H1 (cell line): Measurements from ENCODE around the gene NKAIN2. TPM values are rescaled to one million over a fixed set of nuclear protein-coding genes. Genes with fewer than 3 reads are reported as not detected.

Source experiments
- CTCF ChIA-PET: fragments of 300-600 bp; sonication (Branson Sonifier 250); formaldehyde crosslinking; loops from one replicate; lab custom pipeline; 2021; ENCODE audit not compliant: partially characterized antibody; lab: Charles Lee
- POLR2A ChIA-PET: fragments of 300-600 bp; sonication (Branson Sonifier 250); formaldehyde crosslinking; loops from one replicate; lab custom pipeline; 2021; ENCODE audit warnings: inconsistent platforms; ENCODE audit not compliant: partially characterized antibody; lab: Charles Lee
- DNase-seq, 2 experiments: peaks; one replicate each; pipeline versions ENCODE4 v3.0.0 to v3.0.0-alpha.2; 2010 to 2022; ENCODE audit warnings: low spot score in 2 of 2, low read depth in 1 of 2, mixed read lengths in 1 of 2
- FAIRE-seq: peaks from 2 replicates; lab custom pipeline; 2011; peaks lifted over from hg19 to GRCh38; lab: Jason Lieb, UNC
- H2AFZ ChIP-seq: 2 replicates; pipeline ENCODE4 v1.8.1; 2012; ENCODE audit warnings: low read length, inconsistent platforms
- H2AK5ac ChIP-seq: 2 replicates; pipeline ENCODE4 v1.6.1; 2013; ENCODE audit warnings: low read depth, low read length
- H2BK120ac ChIP-seq: replicated peaks from 2 replicates; pipeline ENCODE3; 2013; ENCODE audit warnings: low read depth, low read length, inconsistent platforms
- H2BK12ac ChIP-seq: 2 replicates; pipeline ENCODE4 v1.6.1; 2013; ENCODE audit warnings: low read depth, low read length
- H2BK15ac ChIP-seq: 2 replicates; pipeline ENCODE4 v1.6.1; 2013; ENCODE audit warnings: low read length
- H2BK20ac ChIP-seq: 2 replicates; pipeline ENCODE4 v1.6.1; 2013; ENCODE audit warnings: low read length
- H2BK5ac ChIP-seq: 2 replicates; pipeline ENCODE4 v1.6.1; 2013; ENCODE audit warnings: low read depth, low read length
- H3K14ac ChIP-seq: 2 replicates; pipeline ENCODE4 v1.6.1; 2013; ENCODE audit warnings: inconsistent platforms; ENCODE audit not compliant: insufficient read length
- H3K18ac ChIP-seq: 2 replicates; pipeline ENCODE4 v1.6.1; 2013; ENCODE audit warnings: low read length; ENCODE audit errors: extremely low read depth
- H3K23ac ChIP-seq: 2 replicates; pipeline ENCODE4 v1.6.1; 2013; ENCODE audit warnings: inconsistent platforms; ENCODE audit not compliant: insufficient read length
- H3K23me2 ChIP-seq: 2 replicates; pipeline ENCODE4 v1.6.1; 2013; ENCODE audit warnings: low read depth, low read length
- H3K27ac ChIP-seq: 2 replicates; pipeline ENCODE4 v1.6.1; 2011; ENCODE audit warnings: low read depth, low read length, inconsistent platforms
- H3K27me3 ChIP-seq, 4 experiments: replicated peaks in 1 of 4; 1 replicate in 1 of 4; 2 replicates in 3 of 4; pipeline versions ENCODE4 v1.6.1 to v1.8.1; 2011 to 2013; ENCODE audit warnings: low read length in 3 of 4, mild to moderate bottlenecking in 3 of 4, inconsistent platforms in 2 of 4, mixed read lengths in 2 of 4, moderate library complexity in 1 of 4; ENCODE audit not compliant: control insufficient read depth in 3 of 4, insufficient read depth in 3 of 4; ENCODE audit errors: extremely low read depth in 1 of 4
- H3K36me3 ChIP-seq, 4 experiments: 2 replicates each; pipeline versions ENCODE4 v1.6.1 to v1.8.1; 2011 to 2013; ENCODE audit warnings: mild to moderate bottlenecking in 4 of 4, low read length in 3 of 4, moderate library complexity in 2 of 4, control low read depth in 1 of 4, inconsistent platforms in 1 of 4; ENCODE audit not compliant: insufficient read depth in 4 of 4, control insufficient read depth in 2 of 4
- H3K4ac ChIP-seq: replicated peaks from 2 replicates; pipeline ENCODE3; 2013; ENCODE audit warnings: low read length, low read depth, mixed read lengths, inconsistent platforms; ENCODE audit not compliant: insufficient read length
- H3K4me1 ChIP-seq, 4 experiments: replicated peaks in 1 of 4; 1 replicate in 1 of 4; 2 replicates in 3 of 4; pipeline versions ENCODE4 v1.6.1 to v1.8.1; 2011 to 2013; ENCODE audit warnings: low read length in 3 of 4, inconsistent platforms in 2 of 4, mixed read lengths in 1 of 4; ENCODE audit not compliant: insufficient read depth in 4 of 4, control insufficient read depth in 3 of 4
- H3K4me2 ChIP-seq, 2 experiments: 2 replicates each; pipeline versions ENCODE4 v1.6.1 to v1.8.1; 2011 to 2013; ENCODE audit warnings: low read depth in 2 of 2, low read length in 2 of 2, control low read depth in 1 of 2, inconsistent platforms in 1 of 2, mild to moderate bottlenecking in 1 of 2; ENCODE audit not compliant: insufficient read depth in 1 of 2
- H3K4me3 ChIP-seq, 4 experiments: fragments of 200-600, 300-600 bp in 1 of 4; sonication (generic), shearing (Covaris generic), sonication (Bioruptor Twin) in 1 of 4; 2 replicates each; pipeline versions ENCODE4 v1.5.1 to v1.8.1; 2011 to 2016; ENCODE audit warnings: low read length in 4 of 4, low read depth in 3 of 4, control low read depth in 2 of 4, inconsistent platforms in 2 of 4, mild to moderate bottlenecking in 2 of 4, mixed read lengths in 1 of 4, moderate library complexity in 1 of 4; ENCODE audit not compliant: insufficient read depth in 2 of 4; ENCODE audit errors: extremely low read depth in 1 of 4
- H3K56ac ChIP-seq: replicated peaks from 2 replicates; pipeline ENCODE3; 2013; ENCODE audit warnings: low read depth, mild to moderate bottlenecking, mixed read lengths, low read length, inconsistent platforms; ENCODE audit not compliant: insufficient read length
- H3K79me1 ChIP-seq: 2 replicates; pipeline ENCODE4 v1.6.1; 2013; ENCODE audit warnings: low read depth, low read length, control low read depth
- H3K79me2 ChIP-seq, 2 experiments: 2 replicates each; pipeline versions ENCODE4 v1.6.1 to v1.8.1; 2012 to 2013; ENCODE audit warnings: low read length in 2 of 2, mild to moderate bottlenecking in 2 of 2, inconsistent platforms in 1 of 2; ENCODE audit not compliant: insufficient read depth in 2 of 2, control insufficient read depth in 1 of 2
- H3K9ac ChIP-seq, 4 experiments: replicated peaks in 1 of 4; 1 replicate in 1 of 4; 2 replicates in 3 of 4; pipeline versions ENCODE4 v1.6.1 to v1.8.1; 2011 to 2013; ENCODE audit warnings: low read depth in 3 of 4, low read length in 3 of 4, control low read depth in 2 of 4, mild to moderate bottlenecking in 2 of 4, moderate library complexity in 2 of 4, inconsistent platforms in 1 of 4; ENCODE audit errors: extremely low read depth in 1 of 4
- H3K9me3 ChIP-seq, 2 experiments: 2 replicates each; pipeline versions ENCODE4 v1.6.1 to v1.8.1; 2012 to 2013; ENCODE audit warnings: mild to moderate bottlenecking in 2 of 2, moderate library complexity in 2 of 2, control low read depth in 1 of 2, inconsistent platforms in 1 of 2, low read depth in 1 of 2, low read length in 1 of 2, mixed read lengths in 1 of 2; ENCODE audit not compliant: insufficient read depth in 2 of 2
- H4K20me1 ChIP-seq, 2 experiments: replicated peaks in 1 of 2; 2 replicates each; pipeline versions ENCODE3 to v1.8.1; 2011 to 2013; ENCODE audit warnings: inconsistent platforms in 2 of 2, low read length in 2 of 2, mild to moderate bottlenecking in 1 of 2; ENCODE audit not compliant: insufficient read depth in 2 of 2, control insufficient read depth in 1 of 2
- H4K5ac ChIP-seq: 2 replicates; pipeline ENCODE4 v1.6.1; 2013; ENCODE audit warnings: low read length, low read depth, mixed read lengths, inconsistent platforms; ENCODE audit not compliant: insufficient read length
- H4K8ac ChIP-seq: 2 replicates; pipeline ENCODE4 v1.8.0; 2013; ENCODE audit warnings: mild to moderate bottlenecking, moderate library complexity, low read length, inconsistent platforms; ENCODE audit not compliant: insufficient read depth; ENCODE audit errors: extremely low read depth
- H4K91ac ChIP-seq: replicated peaks from 2 replicates; pipeline ENCODE3; 2013; ENCODE audit warnings: low read length, mixed read lengths, inconsistent platforms; ENCODE audit not compliant: insufficient read length
- CBX8 ChIP-seq: fragments of 300-800, 300-1000 bp; sonication (generic); IDR thresholded peaks from 2 replicates; pipeline ENCODE4 v1.7.1; 2016; ENCODE audit warnings: low read depth, low read length, borderline replicate concordance
- POLR2A ChIP-seq, 2 experiments: IDR thresholded peaks; 1 replicate in 1 of 2; 2 replicates in 1 of 2; pipeline ENCODE4 v1.6.1; 2011; ENCODE audit warnings: low read depth in 2 of 2, low read length in 2 of 2, mild to moderate bottlenecking in 2 of 2; ENCODE audit errors: control extremely low read depth in 1 of 2
- SIRT6 ChIP-seq: IDR thresholded peaks from one replicate; pipeline ENCODE4 v1.7.1; 2012; ENCODE audit warnings: low read length, inconsistent platforms
- SIX5 ChIP-seq: IDR thresholded peaks from 2 replicates; pipeline ENCODE4 v1.6.1; 2011; ENCODE audit warnings: mild to moderate bottlenecking, low read depth, low read length
- WGBS, 2 experiments: shearing (Covaris generic) in 1 of 2; methylation state at CpG; one replicate each; pipeline versions ENCODE4 v1.1.6 to v1.1.7; 2013 to 2015; ENCODE audit warnings: low lambda C conversion rate in 2 of 2, mixed read lengths in 2 of 2, inconsistent platforms in 1 of 2, low coverage in 1 of 2, missing lambda C conversion rate in 1 of 2; ENCODE audit not compliant: insufficient replicate concordance in 2 of 2, insufficient coverage in 1 of 2, insufficient read length in 1 of 2; ENCODE audit errors: extremely low coverage in 1 of 2, missing lambda C conversion rate in 1 of 2; 5-methylcytosine and 5-hydroxymethylcytosine counted together
- polyA plus RNA-seq, 7 experiments: library from polyadenylated mRNA; depleted of rRNA in 3 of 7; stranded (reverse) in 5 of 7; unstranded in 2 of 7; fragments of >200 nt in 5 of 7; fragments of 200-250 nt in 2 of 7; gene quantifications; 1 replicate in 5 of 7; 2 replicates in 1 of 7; 4 replicates in 1 of 7; pipeline versions ENCODE4 v1.2.1 to v1.2.3, GENCODE V29; 2011 to 2013; ENCODE audit warnings: missing spikeins in 2 of 7, mixed read lengths in 2 of 7
- total RNA-seq: library from RNA; stranded (reverse); fragmentation: NEBNext Ultra II Directional; extraction: Animal tissue kit (Norgen Biotek cat#: 25700); gene quantifications from 2 replicates; pipeline ENCODE4 v1.2.1, GENCODE V29; 2021
- TF ChIP-seq, protein P1 (sequence below), 3 experiments: IDR thresholded peaks; 1 replicate in 2 of 3; 2 replicates in 1 of 3; pipeline versions ENCODE4 v1.5.1 to v1.6.1; 2011; ENCODE audit warnings: low read length in 3 of 3, mild to moderate bottlenecking in 3 of 3, inconsistent platforms in 2 of 3, low read depth in 1 of 3, moderate library complexity in 1 of 3; ENCODE audit not compliant: insufficient read depth in 1 of 3; ENCODE audit errors: control extremely low read depth in 1 of 3

NKAIN2 gene
- total and polyA plus RNA-seq, 2 of the 8 experiments (the other 6 are each of a cell fraction or from before 2014, with no cell fraction given), result 0.20 to 0.34 TPM

DNA sequence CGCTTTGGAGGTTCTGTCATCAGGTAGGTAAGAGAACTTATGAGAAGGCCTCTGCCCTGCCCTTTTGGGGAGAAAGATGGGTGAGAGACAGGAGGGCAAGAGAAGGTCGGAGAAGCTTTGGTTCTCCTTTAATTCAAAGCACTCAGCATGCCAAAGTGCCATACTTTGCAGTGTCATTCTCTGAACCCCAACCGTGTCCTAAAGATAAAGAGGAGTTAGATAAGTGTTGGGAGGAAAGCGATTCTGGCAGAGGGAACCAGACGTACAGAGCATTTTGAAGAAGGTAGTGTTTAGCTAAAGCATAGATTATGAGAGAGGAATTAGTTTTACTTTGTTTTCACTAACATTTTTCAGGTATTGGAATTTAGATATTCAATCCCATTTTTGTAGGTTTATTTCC, 40.3 kb downstream of the NKAIN2 start:
- H2BK120ac ChIP-seq, result no peak overlapping the region
- no peak overlapping the region for H2BK5ac ChIP-seq
- H3K4me3 ChIP-seq, result no peak overlapping the region
- H3K36me3 ChIP-seq, result no peaks in the 10 kb centered on the region
- H4K91ac ChIP-seq, result no peak overlapping the region
- no peak for TF ChIP-seq POLR2A (IDR thresholded peaks at IDR 0.05; ENCODE audit: control extremely low read depth in 1 of 2, low read depth in 2 of 2, low read length in 2 of 2)
- TF ChIP-seq, protein P1, sequence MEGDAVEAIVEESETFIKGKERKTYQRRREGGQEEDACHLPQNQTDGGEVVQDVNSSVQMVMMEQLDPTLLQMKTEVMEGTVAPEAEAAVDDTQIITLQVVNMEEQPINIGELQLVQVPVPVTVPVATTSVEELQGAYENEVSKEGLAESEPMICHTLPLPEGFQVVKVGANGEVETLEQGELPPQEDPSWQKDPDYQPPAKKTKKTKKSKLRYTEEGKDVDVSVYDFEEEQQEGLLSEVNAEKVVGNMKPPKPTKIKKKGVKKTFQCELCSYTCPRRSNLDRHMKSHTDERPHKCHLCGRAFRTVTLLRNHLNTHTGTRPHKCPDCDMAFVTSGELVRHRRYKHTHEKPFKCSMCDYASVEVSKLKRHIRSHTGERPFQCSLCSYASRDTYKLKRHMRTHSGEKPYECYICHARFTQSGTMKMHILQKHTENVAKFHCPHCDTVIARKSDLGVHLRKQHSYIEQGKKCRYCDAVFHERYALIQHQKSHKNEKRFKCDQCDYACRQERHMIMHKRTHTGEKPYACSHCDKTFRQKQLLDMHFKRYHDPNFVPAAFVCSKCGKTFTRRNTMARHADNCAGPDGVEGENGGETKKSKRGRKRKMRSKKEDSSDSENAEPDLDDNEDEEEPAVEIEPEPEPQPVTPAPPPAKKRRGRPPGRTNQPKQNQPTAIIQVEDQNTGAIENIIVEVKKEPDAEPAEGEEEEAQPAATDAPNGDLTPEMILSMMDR (IDR thresholded peaks at IDR 0.05; ENCODE audit: control extremely low read depth in 1 of 3, insufficient read depth in 1 of 3, low read depth in 1 of 3, low read length in 3 of 3), result no peak
- no peak for TF ChIP-seq SIRT6
- TF ChIP-seq SIX5, result no peak
- no peak for TF ChIP-seq CBX8
- no peak overlapping the region for H2BK20ac ChIP-seq
- no peak overlapping the region for H2BK15ac ChIP-seq
- no peaks in the 10 kb centered on the region for H3K79me1 ChIP-seq
- DNase-seq, result no peak
- no peaks in the 10 kb centered on the region for H3K23me2 ChIP-seq
- no peaks in the 10 kb centered on the region for H4K20me1 ChIP-seq
- ChIA-PET CTCF (interaction anchor here (1.3 kb wide), 1 partner anchor 99 kb away, joined by 3 read pairs; no protein-coding TSS in a partner anchor), POLR2A (no interaction called here)
- no peak overlapping the region for H3K27ac ChIP-seq
- H3K18ac ChIP-seq, result no peak overlapping the region
- no peak for FAIRE-seq
- no peak overlapping the region for H3K4me2 ChIP-seq
- no peak overlapping the region for H4K5ac ChIP-seq
- 87% methylated on average over 5 of the region's 5 CpGs; no CpG with 5 or more reads in 1 of the 2 experiments for WGBS, 2 experiments
- H3K4me1 ChIP-seq, result peaks cover 0 to under 1% (median 0%) of the 10 kb centered on the region in 4 experiments; a peak in 2 of 7 replicates
- no peak overlapping the region for H2AFZ ChIP-seq
- H2BK12ac ChIP-seq, result no peak overlapping the region
- H3K56ac ChIP-seq, result no peak overlapping the region
- no peaks in the 10 kb centered on the region for H3K27me3 ChIP-seq
- no peak overlapping the region for H3K14ac ChIP-seq
- H4K8ac ChIP-seq, result no peak overlapping the region
- H3K79me2 ChIP-seq, result no peaks in the 10 kb centered on the region
- no peak overlapping the region for H3K23ac ChIP-seq
- no peak overlapping the region for H3K9ac ChIP-seq
- no peak overlapping the region for H3K4ac ChIP-seq
- no peak overlapping the region for H2AK5ac ChIP-seq
- H3K9me3 ChIP-seq, result no peaks in the 10 kb centered on the region
